Coronary artery (tissue), 2 donors: ENCODE results near the gene SPAG17.
A peak's percentile ranks its signal among the peaks of the same experiment; 100 is the strongest.

Experiments used
- DNase-seq: peaks from one replicate; pipeline ENCODE4 v3.0.0-alpha.2; 2017; ENCODE audit warnings: low spot score
- H3K27ac ChIP-seq, 2 donors: fragments of 200-600 bp; sonication (generic); one replicate each; pipeline ENCODE4 v1.5.1; 2016 to 2019
- H3K4me3 ChIP-seq: fragments of 200-600 bp; sonication (generic); 2 replicates; pipeline ENCODE4 v1.5.1; 2016; ENCODE audit warnings: mild to moderate bottlenecking, moderate library complexity
- CTCF ChIP-seq: fragments of 200-600 bp; sonication (generic); IDR thresholded peaks from one replicate; pipeline ENCODE4 v1.5.1; 2019; ENCODE audit warnings: antibody characterized with exemption

The SPAG17 gene

DNA sequence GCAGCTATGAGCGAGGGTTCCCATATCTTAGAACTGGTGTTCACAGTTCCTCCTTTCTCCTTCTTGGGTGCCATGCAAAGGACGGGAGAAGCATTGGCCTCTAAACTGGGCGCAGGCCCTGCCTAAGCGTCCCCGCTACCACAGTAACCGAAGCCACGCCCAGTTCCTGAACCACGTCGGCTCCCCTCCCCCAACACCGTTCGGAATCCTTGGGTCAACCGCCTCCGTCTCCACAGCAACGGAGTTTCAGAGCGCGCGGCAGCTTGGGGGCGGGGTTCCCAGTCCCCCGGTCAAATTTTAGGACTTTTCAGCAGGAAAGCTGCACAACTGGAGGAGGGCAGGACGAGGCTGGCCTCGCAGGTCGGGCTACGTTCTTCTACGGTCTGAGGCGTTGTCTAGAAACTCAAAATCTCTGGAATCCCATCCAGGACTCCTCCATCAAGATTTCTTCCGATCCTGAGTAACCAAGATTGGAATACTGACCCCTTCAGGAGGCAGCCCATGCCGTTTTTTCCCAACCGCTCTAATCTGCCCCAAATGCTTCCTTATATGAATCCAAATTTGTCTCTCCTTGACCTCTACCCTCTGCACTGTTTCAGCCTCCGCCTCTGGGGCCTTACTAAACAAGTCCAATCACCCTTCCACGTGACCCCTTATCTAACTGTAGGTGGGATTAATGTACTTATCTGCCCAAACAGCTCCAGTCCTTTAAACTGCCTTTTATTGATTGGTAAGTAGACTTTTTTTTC, at the start of gene SPAG17:
TSS of gene SPAG17 (minus strand) at position 145 of the 749 bp plus-strand sequence. CDS start at position 74, 71 bp downstream.
- no peak for TF ChIP-seq CTCF
- DNase-seq: no peak
- H3K27ac ChIP-seq: no peak within 1 kb of the TSS
- peak within 1 kb of the TSS; percentile 61 for H3K4me3 ChIP-seq

DNA sequence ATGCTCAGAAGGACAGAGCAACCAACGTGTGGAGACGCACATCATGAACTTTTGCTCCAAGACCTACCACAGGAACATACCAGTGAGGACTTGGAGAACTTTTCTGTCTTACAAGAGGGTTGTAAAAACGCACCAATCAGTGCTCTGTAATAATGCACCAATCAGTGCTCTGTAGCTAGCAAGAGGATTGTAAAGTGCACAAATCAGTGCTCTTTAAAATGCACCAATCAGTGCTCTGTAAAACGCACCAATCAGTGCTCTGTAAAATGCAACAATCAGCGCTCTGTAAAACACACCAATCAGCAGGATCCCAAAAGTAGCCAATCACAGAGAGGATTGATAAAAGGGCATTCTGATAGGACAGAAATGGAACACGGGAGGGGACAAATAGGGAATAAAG, 40.4 kb upstream of the SPAG17 start:
- no peak overlapping the region for H3K27ac ChIP-seq
- no peak for DNase-seq
- TF ChIP-seq CTCF: no peak

GRCh38 chr1:118223426-118223825, 38.4 kb upstream of the SPAG17 start:
- DNase-seq: no peak
- no peak overlapping the region for H3K4me3 ChIP-seq
- no peak for TF ChIP-seq CTCF

More for the DNA sequence above, 40.4 kb upstream of the SPAG17 start:
- H3K4me3 ChIP-seq: no peak overlapping the region

DNA sequence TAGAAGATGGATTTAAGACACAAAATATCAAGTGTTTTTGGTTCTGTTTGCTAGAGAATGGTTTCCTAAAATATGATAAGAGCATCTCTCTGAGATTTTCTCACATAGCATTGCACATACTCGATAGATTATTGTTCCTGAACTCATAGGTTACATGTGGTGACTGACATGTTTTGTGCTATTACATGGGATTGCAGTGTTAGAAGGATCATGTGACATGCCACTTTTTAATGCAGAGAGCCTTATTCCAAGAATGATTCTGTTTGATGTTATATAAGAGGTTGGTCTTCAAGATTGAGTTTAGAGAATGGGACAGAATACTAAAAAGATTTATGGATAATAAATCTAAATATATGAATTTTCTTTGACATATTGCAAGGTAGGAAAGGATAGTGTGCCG, 34.4 kb upstream of the SPAG17 start:
- no peak for DNase-seq
- H3K4me3 ChIP-seq: no peak overlapping the region
- no peak for TF ChIP-seq CTCF
- no peak overlapping the region for H3K27ac ChIP-seq

More at GRCh38 chr1:118223426-118223825, 38.4 kb upstream of the SPAG17 start:
- no peak overlapping the region for H3K27ac ChIP-seq

DNA sequence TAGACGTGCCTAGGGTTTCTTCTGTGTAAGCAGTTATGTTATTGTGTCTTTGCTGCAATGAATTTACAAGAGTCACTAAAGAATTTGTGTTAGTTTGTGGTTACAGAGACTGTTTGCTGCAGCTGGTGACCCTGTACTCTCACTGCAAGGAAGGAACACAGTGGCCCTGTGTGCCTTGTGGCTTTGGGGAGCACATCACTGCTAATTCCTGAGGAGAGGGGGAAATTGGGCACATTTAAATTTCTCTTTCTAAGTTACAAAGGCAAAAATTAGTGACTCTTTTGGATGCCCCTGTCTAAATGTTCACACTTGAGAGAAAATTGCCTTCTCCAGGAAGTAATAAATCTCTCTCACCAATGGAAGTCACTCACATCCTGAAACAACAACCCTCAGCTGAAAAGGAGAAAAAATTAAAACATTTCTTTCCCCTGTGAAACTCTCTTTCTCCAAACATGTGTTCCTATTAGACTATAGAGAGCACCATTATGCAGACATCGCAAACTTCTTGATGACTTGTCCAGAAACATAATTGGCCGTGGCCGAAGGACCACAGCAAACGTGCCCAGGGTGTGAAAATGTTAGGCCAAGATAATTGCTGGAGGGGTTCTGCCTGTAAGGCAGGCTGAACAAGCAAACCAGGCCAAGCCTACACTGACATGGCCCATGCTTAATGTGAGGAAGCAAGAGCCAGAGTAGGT, 32.3 kb upstream of the SPAG17 start:
- Histone ChIP-seq H3K4me3 (no peak overlapping the region), H3K27ac (no peak overlapping the region)
- DNase-seq: no peak
- no peak for TF ChIP-seq CTCF

DNA sequence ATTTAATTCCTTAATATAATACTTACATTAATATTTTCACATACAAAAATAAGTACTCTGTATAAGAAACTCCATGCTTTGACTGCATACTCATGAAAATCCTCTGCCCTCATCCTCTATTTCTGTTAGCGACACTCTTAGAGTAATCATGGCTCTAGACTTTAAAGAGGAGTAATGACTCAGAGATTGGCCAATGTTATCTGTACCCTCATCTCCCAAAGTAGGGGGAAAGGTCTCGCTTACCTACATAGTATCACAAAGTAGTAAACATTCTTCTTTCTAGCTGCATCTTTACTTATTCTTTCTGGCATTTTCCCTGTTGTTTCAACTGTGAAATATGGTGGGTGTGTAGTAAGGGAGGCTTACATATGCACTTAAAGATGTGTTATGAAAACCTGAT, 29.8 kb upstream of the SPAG17 start:
- Histone ChIP-seq H3K4me3 (no peak overlapping the region), H3K27ac (no peak overlapping the region)
- TF ChIP-seq CTCF: no peak
- no peak for DNase-seq

GRCh38 chr1:118210723-118211110, 25.7 kb upstream of the SPAG17 start:
- no peak for DNase-seq
- Histone ChIP-seq H3K4me3 (no peak overlapping the region), H3K27ac (no peak overlapping the region)
- no peak for TF ChIP-seq CTCF
